Cerebellar cortex (tissue), 1 donor: ENCODE measurements around the gene FANCI.

Experiments used
- DNase-seq: peaks from one replicate; pipeline ENCODE4 v3.0.0-alpha.2; 2015; ENCODE audit warnings: low spot score

The FANCI gene

GRCh38 chr15:89333011-89333860 is 89.5 kb downstream of the FANCI start:
- no peak for DNase-seq

GRCh38 chr15:89333959-89334509 is 90.3 kb downstream of the FANCI start:
- DNase-seq, result peak; percentile 25

- DNase-seq, result peak; percentile 99
Measured at GRCh38 chr15:89334510-89335297, 90.9 kb downstream of the FANCI start, which contains the start of gene POLG. TSS of gene POLG (minus strand) at chr15:89334824. CDS start at chr15:89333754, 1,070 bp downstream.

- no peak for DNase-seq
Measured at GRCh38 chr15:89335298-89336041, 91.7 kb downstream of the FANCI start.

- no peak for DNase-seq
Measured at GRCh38 chr15:89338036-89338435, 94.3 kb downstream of the FANCI start.

GRCh38 chr15:89340573-89340972 is 96.8 kb downstream of the FANCI start:
- DNase-seq, result no peak

- DNase-seq, result peak; percentile 51
Measured at GRCh38 chr15:89341316-89342005, 97.7 kb downstream of the FANCI start.

GRCh38 chr15:89342840-89343239 is 99.1 kb downstream of the FANCI start:
- DNase-seq, result no peak

GRCh38 chr15:89345248-89345647 is 101.5 kb downstream of the FANCI start:
- DNase-seq, result no peak

GRCh38 chr15:89346516-89347231 is 102.9 kb downstream of the FANCI start:
- DNase-seq, result peak; percentile 76

GRCh38 chr15:89349206-89349558 is 105.4 kb downstream of the FANCI start:
- DNase-seq, result no peak

- DNase-seq, result no peak
Measured at GRCh38 chr15:89352476-89352875, 108.7 kb downstream of the FANCI start.

GRCh38 chr15:89353991-89354390 is 110.2 kb downstream of the FANCI start:
- DNase-seq, result no peak

GRCh38 chr15:89356634-89357298 is 113.0 kb downstream of the FANCI start:
- DNase-seq, result peak; percentile 85

GRCh38 chr15:89358435-89358754 is 114.6 kb downstream of the FANCI start:
- DNase-seq, result no peak

- DNase-seq, result peak; percentile 79
Measured at GRCh38 chr15:89358755-89359439, 115.1 kb downstream of the FANCI start.

- DNase-seq, result no peak
Measured at GRCh38 chr15:89359471-89360293, 115.9 kb downstream of the FANCI start.

GRCh38 chr15:89360294-89360971 is 116.7 kb downstream of the FANCI start:
- DNase-seq, result no peak
